Stimulated activated naive CD4-positive, alpha-beta T cell (primary cell): Measurements from ENCODE around the gene CDC26.
"Not testable (repeated sequence)": the region's sequence is repeated elsewhere in the genome, so short reads cannot be mapped to it uniquely, and the experiment has no call there.

Experiments
- DNase-seq, 6 experiments: peaks; one replicate each; lab custom pipeline; 2025; lab: John Stamatoyannopoulos, UW

The CDC26 gene

DNA sequence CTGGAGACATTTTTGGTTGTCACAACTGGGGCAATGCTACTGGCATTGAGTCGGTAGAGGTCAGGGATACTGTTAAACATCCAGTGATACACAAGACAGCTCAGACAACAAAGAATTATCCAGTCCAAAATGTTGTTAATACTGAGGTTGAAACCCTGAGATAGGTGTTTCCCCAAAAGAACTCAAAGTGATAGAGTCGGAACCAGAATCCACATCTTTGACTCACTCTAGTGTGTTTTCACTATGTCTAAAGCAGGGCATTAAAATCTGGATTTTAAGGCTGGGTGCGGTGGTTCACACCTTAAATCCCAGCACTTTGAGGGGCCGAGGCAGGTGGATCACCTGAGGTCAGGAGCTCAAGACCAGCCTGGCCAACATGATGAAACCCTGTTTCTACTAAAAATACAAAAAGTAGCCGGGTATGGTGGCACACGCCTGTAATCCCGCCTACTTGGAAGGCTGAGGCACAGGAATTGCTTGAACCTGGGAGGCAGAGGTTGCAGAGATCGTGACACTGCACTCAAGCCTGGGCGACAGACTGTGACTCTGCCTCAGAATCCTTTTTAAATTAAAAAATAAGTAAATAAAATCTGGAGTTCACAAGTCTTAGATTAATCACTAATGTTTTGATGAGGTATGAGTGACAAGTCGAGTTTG, 37.0 kb downstream of the CDC26 start:
- DNase-seq, result no peak

DNA sequence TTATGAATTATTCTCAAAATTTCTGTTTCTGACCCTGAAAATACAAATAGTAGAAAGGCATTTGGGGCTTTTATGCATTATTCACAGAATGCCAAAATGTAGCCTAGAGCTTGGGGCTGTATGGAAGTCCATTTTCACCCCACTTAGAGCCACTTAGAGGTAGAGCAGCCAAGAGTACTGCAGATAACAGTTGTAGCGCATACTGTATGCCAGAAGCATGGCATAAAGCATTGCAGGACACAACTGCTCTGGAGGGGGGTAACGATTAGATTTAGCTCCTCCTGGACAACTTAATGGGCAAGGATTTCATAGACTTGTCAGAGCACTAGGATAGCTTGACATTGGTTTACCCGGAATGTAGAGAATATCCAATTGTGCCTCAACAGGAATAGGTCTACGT, 38.3 kb downstream of the CDC26 start:
- no peak for DNase-seq

DNA sequence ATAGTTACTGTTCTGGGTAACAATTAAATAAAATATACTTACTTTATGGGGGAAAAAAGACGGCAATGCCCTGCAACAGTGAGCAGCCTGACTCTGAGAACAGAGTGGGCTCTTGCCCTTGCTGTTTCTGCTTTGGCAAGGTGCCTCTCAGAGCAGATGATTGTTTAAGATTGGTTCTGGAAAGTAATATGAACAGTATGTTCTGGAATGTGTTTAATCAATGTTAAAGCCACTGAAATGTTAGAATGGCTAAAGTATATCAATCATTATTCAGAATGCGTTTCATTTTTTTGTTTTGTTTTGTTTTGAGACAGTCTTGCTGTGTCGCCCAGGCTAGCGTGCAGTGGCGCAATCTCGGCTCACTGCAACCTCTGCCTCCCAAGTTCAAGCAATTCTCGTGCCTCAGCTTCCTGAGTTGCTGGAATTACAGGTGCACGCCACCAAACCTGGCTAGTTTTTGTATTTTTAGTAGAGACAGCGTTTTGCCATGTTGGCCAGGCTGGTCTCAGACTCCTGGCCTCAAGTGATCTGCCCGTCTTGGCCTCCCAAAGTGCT, 39.6 kb downstream of the CDC26 start:
- not testable (repeated sequence) for DNase-seq

DNA sequence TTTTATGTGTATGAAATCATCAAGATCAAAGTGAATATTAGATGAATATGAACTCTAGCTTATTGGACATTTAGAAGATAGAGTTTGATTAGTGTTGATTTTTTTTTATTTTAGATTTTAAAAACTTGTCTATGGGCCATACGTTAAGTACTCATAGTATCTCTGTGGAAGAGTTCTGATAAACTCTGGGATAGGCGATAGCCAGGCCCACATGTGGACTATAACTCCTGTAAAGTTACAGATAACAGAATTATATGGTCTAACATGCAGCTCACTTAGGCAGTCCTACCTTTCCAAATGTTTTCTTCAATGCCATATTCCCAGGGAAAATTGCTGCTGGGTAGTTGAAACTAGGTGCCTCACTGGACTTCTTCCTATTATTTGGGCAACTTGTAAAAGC, 43.7 kb downstream of the CDC26 start:
- no peak for DNase-seq

DNA sequence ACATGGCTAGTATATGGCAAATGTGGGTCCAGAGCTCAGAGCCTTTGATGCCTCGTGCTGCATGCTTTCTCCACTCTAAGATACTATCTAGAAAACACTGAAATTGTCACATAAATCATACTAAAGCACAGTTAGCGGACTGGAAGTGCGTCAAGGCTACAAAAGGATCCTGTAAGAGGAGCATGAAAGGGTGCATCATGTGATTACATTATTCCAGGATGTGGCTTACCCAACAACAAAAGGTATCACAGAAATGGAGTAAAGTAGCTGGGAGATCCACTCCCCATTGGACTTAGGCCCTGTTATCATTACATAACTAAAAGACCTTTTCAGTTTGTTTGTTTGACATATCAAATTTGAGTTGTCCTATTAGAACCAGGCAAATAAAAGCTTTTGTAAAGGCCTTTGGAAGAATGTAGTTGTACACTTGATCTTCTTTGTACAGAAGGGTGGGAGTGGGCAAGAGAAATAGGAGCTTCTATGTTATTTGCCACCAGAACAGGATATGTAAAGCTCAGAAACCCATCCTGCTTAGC, 47.2 kb downstream of the CDC26 start:
- peak in 5 of 6 experiments; percentile 6 to 73 (median 57) for DNase-seq

DNA sequence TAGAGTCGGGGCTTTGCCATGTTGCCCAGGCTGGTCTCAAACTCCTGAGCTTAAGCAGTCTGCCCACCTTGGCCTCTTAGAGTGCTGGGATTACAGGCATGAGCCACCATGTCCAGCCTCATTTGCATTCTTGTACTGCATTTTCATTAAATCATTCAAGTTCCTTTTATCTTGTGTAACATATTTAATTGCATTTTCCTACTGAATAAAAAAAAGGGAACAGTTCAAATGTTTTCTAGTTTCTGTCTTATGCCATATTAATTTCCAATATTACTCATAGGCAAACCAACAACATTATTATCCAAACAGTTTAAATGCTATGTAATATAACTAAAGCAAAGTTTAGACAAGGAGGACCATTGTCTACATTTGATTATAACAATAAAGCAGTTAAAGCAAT, 47.9 kb downstream of the CDC26 start:
- no peak for DNase-seq

DNA sequence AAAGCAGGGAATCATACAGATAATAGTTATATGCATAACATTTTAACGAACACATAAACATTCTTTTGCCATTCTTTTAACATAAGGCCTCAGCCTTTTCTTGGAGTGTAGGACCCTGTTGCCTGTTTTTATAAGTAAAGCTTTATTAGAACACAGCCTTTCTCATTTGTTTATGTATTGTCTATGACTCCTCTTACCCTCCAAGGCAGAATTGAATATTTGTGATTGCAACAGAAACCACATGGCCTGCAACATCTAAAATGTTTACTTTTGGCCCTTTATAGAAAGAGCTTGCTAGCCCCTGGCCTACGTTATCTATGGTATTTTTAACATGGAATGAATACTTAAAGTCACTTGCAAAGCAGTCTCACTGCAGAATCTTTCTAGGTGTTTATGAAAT, 51.4 kb downstream of the CDC26 start:
- DNase-seq, result no peak

DNA sequence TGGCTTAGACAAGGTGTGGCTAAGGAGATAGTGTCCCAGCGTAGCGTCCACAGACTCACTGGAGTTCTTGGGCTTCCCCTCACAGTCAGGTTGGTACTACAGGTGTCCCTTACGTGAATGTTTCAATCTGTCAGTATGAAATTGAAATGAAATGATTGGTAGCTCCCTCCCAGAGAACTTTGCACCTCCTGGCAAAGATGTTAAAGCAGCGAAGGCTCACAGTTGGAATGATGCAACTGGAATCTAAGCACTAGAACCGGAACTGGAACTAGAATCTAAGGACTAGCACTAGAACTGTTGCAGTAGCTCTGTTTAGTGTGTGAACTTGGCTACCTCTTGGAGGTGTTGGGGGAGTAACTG, 52.9 kb downstream of the CDC26 start:
- no peak for DNase-seq

DNA sequence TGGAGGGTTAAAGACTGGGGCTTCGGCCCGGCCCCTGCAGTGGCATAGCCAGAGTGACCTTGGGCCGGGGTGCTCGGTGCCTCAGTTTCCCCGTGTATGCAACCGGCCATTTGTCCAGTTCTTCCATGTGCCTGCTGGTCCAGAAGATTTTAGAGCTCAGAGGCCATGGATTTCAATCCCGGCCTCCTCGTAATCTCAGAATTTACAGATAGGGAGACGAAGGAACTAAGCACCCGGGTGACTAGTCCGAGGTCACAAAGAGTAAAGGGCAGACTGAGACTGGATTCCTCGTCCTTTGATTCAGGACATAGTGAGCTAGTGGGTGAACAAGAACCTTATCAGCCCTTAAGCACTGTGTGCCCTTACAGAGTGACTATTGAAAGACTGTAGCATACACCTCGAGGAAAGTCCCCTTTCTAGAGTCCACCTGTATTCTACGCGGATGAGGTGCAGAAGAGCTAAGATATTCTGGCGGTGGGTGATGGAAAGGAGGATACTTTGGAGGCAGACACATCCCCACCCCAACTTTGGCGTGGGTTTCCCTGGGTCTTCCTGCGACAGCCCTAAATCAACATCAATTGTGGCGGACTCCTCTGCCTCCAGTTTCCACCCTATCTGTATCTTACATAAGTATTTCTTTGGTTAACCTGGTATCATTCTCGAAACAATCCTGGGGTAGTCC, 53.4 kb downstream of the CDC26 start:
- DNase-seq, result peak in 2 of 6 experiments; percentile 22 to 29

DNA sequence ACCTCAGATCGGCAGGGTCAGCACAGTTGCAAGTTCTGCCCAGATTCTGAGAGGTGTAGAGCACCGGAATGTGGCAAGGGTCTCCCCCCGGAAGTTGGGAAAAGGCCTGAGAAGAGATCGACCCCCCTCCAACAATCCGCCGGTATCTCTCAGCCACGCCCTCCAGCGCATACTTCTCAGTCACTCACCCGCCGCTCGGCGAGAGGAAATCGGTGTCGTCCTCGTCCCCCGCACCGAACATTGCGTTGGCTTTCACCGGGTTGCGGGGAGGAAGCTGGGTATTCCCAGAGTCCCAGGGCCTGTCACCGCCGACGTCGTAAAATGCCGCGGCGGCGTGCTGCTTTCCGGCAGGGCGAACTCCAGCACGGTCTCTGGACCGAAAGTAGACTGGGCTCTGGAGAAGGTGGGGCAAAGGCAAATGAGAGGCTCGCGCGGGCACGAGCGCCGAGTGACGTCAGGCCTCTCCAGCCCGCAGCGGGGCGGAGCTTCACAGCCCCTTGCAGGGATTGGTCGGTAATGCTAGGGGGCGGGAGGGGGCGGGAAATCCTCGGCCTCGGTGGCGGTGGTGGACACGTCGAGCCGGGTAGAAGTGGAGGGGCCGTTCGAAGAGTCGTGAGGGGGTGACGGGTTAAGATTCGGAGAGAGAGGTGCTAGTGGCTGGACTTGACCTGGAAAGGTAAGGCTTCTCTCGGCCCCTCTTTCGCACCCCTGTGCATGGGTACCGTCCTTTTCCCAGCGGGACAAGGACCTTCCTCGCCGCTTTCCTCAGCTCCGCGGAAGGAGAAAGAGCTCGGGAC, 54.2 kb downstream of the CDC26 start, which contains the start of the genes FKBP15 and SLC31A1:
Gene FKBP15, minus strand, starts transcription at position 275 of the 797 bp plus-strand sequence. Its CDS starts 34 bp downstream, at position 241.
Gene SLC31A1, plus strand, starts transcription at position 542 of the 797 bp plus-strand sequence. CDS start 34,605 bp downstream, outside the sequence.
- peak; percentile 94 to 95 (median 94) for DNase-seq

DNA sequence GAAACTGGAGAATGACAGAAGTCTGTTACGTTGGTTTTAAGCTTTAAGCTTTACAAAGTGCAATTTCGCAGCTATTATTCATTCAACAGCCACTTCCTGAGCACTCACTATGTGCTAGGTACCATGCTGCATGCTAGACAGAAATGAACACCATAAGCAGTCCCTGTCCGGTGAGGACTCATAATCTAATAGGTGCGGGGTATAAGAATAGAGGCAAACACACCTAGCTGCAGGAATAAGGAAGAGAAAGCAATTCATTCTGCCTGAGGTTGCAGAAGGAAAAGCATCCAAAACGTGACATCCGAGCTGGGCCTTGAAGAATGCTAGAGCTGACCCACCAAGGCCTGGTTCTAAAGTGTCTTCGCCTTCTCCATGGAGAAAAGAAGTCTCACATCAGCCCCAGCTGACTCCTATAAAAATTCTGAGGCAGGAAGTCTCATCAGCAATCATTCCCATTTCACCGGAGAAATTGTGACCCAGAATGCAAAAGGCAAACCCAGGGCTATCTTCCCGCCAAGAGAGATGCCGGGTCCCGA, 54.8 kb downstream of the CDC26 start:
- DNase-seq, result peak in 2 of 6 experiments; percentile 13 to 34

DNA sequence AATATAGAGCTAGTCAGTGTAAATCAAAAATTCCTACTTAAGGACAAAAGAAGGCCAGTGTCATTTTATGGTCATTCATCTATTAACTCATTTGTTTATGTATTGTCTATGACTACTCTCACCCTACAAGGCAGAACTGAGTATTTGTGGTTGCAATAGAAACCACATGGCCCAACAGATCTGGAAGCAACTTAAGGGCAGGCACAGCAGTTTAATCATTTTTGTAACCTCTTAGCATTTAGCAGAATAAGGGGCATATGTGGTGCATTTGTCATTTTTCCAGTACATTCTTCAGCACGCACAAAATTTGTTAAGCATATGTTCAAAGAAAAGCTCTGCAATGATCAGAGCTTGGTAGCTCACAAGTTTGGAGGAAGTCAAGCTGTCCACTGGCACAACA, 55.4 kb downstream of the CDC26 start:
- DNase-seq, result no peak

DNA sequence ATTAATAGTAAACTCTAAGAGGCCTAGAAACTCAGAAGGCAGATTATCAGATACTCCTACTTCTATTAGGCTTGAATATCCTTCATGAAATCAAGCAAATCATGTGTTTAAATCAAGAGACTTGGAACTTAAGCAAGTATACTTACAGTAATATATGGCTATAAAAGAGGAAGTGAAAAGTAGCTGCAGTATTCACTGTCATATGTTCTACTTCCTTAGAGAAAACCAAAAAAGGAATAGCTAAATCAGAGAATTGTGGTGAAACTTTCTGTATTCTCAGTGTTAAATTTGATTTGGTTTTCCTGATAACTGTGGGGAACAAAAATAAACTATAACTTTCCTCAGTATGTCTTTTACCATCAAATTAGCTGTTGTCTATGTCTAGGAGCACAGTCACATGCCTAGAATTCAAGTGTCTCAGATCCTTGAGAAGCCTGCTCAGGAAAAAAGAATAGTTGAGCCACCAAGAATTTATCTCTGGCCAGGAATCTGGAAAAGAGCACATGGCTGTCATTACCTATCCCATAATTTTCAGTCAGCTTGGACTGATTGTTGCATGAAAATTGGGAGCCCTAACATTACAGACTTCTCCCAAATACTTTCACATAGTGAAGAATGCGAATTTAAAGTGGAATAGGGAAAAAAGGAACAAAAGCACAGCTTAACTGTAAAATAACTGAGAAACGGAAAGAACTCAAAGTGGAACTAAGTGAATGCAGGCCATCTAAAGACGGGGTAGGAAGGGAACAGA, 56.0 kb downstream of the CDC26 start:
- no peak for DNase-seq
